Esophagus squamous epithelium (tissue), 5 donors: ENCODE data around the gene STEAP3. TPM values are rescaled to one million over a fixed set of nuclear protein-coding genes. Genes with fewer than 3 reads are reported as not detected.

Experiments used
- DNase-seq: peaks from one replicate; lab custom pipeline; 2025; lab: John Stamatoyannopoulos, UW
- H3K27ac ChIP-seq, 4 donors: fragments of 200-600 bp; sonication (generic); one replicate each; pipeline ENCODE4 v1.5.1; 2016 to 2019; ENCODE audit warnings: mild to moderate bottlenecking in 1 of 4
- H3K27me3 ChIP-seq, 4 donors: fragments of 200-600 bp; sonication (generic); 1 replicate in 3 of 4; 2 replicates in 1 of 4; pipeline versions ENCODE4 v1.5.1 to v1.6.0; 2017 to 2021; ENCODE audit warnings: antibody characterized with exemption in 1 of 4
- H3K36me3 ChIP-seq, 3 donors: fragments of 200-600 bp; sonication (generic); one replicate each; pipeline ENCODE4 v1.5.1; 2016 to 2019
- H3K4me1 ChIP-seq, 3 donors: fragments of 200-600 bp; sonication (generic); one replicate each; pipeline ENCODE4 v1.5.1; 2017 to 2019
- H3K4me3 ChIP-seq, 4 donors: fragments of 200-600 bp; sonication (generic); 1 replicate in 3 of 4; 2 replicates in 1 of 4; pipeline ENCODE4 v1.5.1; 2016 to 2019; ENCODE audit warnings: mild to moderate bottlenecking in 2 of 4, moderate library complexity in 1 of 4
- H3K9me3 ChIP-seq, 3 donors: fragments of 200-600 bp; sonication (generic); one replicate each; pipeline ENCODE4 v1.5.1; 2016 to 2019
- POLR2A ChIP-seq, 4 donors: fragments of 450-650 bp; IDR thresholded peaks; one replicate each; pipeline ENCODE4 v1.6.1; 2017; ENCODE audit warnings: antibody characterized with exemption in 4 of 4, mild to moderate bottlenecking in 4 of 4, moderate library complexity in 3 of 4
- WGBS, 2 donors: methylation state at CpG; one replicate each; pipeline ENCODE4 v1.1.5; 2018; 5-methylcytosine and 5-hydroxymethylcytosine counted together
- intact Hi-C: fragments of 100-400 bp; cut with DNase I; formaldehyde crosslinking; loops from one replicate; pipeline ENCODE4 v1.15.0; 2022
- total RNA-seq, 4 donors: library from RNA; depleted of rRNA; stranded (reverse); fragments of >200 nt; gene quantifications; one replicate each; pipeline ENCODE4 v1.1.0, GENCODE V29; 2016
- TF ChIP-seq, protein P1 (sequence below), 6 experiments: fragments of 450-650 bp in 4 of 6; fragments of 200-600 bp in 2 of 6; sonication (generic) in 2 of 6; IDR thresholded peaks; one replicate each; pipeline ENCODE4 v1.5.1; 2016 to 2019; ENCODE audit warnings: antibody characterized with exemption in 6 of 6, mild to moderate bottlenecking in 4 of 6, moderate library complexity in 4 of 6
- donor health status: DM: yes; HTN: yes; CAD: no.

Gene STEAP3
- total RNA-seq, 4 donors from 2014 or later: 18.1 to 28.8 (median 25.7) TPM

DNA sequence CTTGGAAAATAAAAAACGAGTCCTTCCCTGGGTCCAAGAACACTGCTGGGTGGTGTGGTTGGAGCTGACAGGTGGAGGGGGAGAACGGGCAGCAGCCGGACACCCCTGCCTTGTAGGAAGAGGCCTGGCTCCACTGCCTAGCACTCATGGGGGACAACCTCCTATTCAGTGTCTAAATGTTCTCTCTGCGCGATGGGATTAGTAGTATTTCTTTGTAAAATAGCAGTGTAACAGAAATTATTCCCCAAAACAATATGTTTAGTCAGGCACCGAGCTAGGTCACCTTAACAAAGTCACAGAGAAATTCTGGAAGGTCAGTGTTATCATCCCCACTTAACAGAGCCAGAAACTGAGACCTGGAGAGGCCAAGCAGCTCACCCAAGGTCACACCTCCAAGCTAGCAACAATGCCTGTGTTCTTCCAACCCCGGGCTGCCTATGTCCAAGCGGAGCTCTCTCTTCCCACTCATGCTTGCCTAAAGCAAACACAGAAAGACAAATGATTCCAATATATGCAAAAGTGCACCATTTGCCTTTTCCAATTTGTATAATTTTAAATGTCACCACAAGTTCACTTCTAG is 68.0 kb downstream of the STEAP3 start:
- no peaks in the 10 kb centered on the region for H3K9me3 ChIP-seq
- no peak for DNase-seq
- no peak overlapping the region for H3K4me3 ChIP-seq
- H3K36me3 ChIP-seq: peaks cover 0 to 8% (median 0%) of the 10 kb centered on the region in 3 donors
- TF ChIP-seq, protein P1, sequence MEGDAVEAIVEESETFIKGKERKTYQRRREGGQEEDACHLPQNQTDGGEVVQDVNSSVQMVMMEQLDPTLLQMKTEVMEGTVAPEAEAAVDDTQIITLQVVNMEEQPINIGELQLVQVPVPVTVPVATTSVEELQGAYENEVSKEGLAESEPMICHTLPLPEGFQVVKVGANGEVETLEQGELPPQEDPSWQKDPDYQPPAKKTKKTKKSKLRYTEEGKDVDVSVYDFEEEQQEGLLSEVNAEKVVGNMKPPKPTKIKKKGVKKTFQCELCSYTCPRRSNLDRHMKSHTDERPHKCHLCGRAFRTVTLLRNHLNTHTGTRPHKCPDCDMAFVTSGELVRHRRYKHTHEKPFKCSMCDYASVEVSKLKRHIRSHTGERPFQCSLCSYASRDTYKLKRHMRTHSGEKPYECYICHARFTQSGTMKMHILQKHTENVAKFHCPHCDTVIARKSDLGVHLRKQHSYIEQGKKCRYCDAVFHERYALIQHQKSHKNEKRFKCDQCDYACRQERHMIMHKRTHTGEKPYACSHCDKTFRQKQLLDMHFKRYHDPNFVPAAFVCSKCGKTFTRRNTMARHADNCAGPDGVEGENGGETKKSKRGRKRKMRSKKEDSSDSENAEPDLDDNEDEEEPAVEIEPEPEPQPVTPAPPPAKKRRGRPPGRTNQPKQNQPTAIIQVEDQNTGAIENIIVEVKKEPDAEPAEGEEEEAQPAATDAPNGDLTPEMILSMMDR (IDR thresholded peaks at IDR 0.05): no peak
- TF ChIP-seq POLR2A (IDR thresholded peaks at IDR 0.05): no peak
- no peaks in the 10 kb centered on the region for H3K27me3 ChIP-seq
- H3K4me1 ChIP-seq: peaks cover 0 to 17% (median 0%) of the 10 kb centered on the region in 3 donors
- no peak overlapping the region for H3K27ac ChIP-seq
- intact Hi-C loops: no loop called here
- 86 to 88% methylated on average over 8 of the region's 8 CpGs for WGBS, 2 donors

DNA sequence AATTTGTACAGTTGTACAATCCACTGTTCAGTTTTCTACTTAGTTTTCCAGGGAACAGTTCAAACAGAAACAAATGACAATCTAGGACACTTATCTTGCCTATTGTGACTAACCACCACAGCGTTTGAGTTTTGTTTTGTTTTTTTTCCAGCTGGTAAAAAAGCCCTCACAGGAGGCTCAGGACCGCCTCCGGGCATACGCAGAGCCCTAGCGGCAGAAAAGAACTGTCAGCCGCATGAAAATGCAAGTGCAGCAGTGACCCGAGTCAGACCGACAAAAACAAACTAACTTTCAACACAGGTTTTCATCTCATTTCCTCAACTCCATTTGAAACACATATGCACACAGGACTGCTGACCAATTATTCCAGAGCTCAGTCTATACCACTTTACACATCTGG is 68.6 kb downstream of the STEAP3 start:
- no peak for TF ChIP-seq POLR2A (IDR thresholded peaks at IDR 0.05)
- TF ChIP-seq, protein P1 (IDR thresholded peaks at IDR 0.05): peak in 1 of 6 experiments; percentile 10
- peak overlapping the region in 1 of 4 donors; percentile 11 for H3K27ac ChIP-seq
- 41 to 60% methylated on average over 8 of the region's 8 CpGs for WGBS, 2 donors
- H3K36me3 ChIP-seq: peaks cover 0 to 8% (median 0%) of the 10 kb centered on the region in 3 donors
- H3K4me1 ChIP-seq: peaks cover 0 to 17% (median 0%) of the 10 kb centered on the region in 3 donors
- intact Hi-C loops: no loop called here
- H3K4me3 ChIP-seq: no peak overlapping the region
- DNase-seq: no peak
- no peaks in the 10 kb centered on the region for H3K27me3 ChIP-seq
- H3K9me3 ChIP-seq: no peaks in the 10 kb centered on the region

DNA sequence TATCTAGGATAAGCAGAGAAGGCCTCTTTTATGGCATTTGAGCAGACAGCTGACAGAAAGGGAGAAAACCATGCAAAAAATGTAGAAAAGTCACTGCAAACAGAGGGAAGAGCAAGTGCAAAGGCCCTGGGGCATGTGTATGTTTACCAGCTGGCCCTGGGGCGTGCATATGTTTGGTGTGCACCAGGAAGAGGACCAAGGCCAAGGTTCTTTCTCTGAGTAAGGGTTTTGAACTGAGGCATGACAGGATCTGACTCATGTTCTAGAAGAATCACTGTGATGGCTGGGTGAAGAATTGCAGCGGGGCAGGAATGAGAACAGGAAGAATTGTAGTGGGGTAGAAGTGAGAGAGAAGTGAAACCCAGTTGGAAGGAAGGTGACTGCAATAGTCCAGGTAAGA is 69.6 kb downstream of the STEAP3 start:
- Histone ChIP-seq H3K9me3 (no peaks in the 10 kb centered on the region), H3K27me3 (no peaks in the 10 kb centered on the region), H3K36me3 (peaks cover 0 to 8% (median 0%) of the 10 kb centered on the region in 3 donors), H3K27ac (no peak overlapping the region), H3K4me1 (peaks cover 0 to 17% (median 0%) of the 10 kb centered on the region in 3 donors), H3K4me3 (no peak overlapping the region)
- no peak for TF ChIP-seq POLR2A (IDR thresholded peaks at IDR 0.05)
- TF ChIP-seq, protein P1 (IDR thresholded peaks at IDR 0.05): no peak
- 52 to 60% methylated on average over 2 of the region's 2 CpGs for WGBS, 2 donors
- intact Hi-C loops: no loop called here
- DNase-seq: no peak

DNA sequence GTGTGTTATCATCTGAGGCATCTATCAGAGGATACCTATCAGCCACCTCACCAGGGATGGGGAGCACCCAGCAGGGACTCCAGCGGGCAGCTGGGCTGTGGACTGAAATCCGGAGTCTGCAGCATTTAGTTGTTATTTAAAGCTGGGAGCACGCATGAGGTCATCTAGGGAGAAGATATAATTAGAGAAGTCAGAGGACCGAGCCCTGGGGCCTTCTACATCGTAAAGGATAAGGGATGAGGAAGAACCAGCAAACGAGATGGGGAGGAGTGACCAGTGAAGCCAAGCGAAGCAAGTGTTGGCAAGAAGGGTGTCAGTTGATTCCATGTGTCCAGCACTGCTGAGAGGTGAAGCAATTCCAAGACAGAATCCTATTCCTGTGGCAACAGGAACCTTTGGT is 70.3 kb downstream of the STEAP3 start:
- Histone ChIP-seq H3K36me3 (peaks cover 0 to 8% (median 0%) of the 10 kb centered on the region in 3 donors), H3K27ac (no peak overlapping the region), H3K4me1 (peaks cover 0 to 17% (median 0%) of the 10 kb centered on the region in 3 donors), H3K27me3 (no peaks in the 10 kb centered on the region), H3K9me3 (no peaks in the 10 kb centered on the region), H3K4me3 (no peak overlapping the region)
- intact Hi-C loops: no loop called here
- DNase-seq: no peak
- 73 to 86% methylated on average over 6 to 7 of the region's 7 CpGs for WGBS, 2 donors
- TF ChIP-seq, protein P1 (IDR thresholded peaks at IDR 0.05): no peak
- TF ChIP-seq POLR2A (IDR thresholded peaks at IDR 0.05): no peak

DNA sequence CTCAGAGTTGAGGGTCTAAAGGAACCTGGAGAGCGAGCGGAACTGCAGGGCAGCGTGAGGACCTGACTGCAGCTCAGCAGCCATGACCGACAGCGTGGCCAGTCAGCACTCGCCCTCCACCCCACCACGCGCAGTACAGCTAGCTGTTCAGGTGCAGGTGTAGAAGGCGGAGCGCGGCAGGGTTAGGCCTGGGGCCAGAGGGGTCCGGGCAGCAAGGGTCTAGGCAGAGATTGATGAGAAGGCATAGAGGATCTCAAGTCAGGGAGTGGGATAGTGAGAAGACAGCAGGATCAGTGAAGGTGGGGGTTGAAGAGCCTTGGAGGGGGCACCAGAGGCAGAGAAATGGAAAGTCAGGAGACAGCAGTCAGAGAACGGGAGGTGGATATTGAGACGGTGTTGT is 71.0 kb downstream of the STEAP3 start:
- Histone ChIP-seq H3K4me1 (peaks cover 0 to 17% (median 0%) of the 10 kb centered on the region in 3 donors), H3K4me3 (no peak overlapping the region), H3K9me3 (no peaks in the 10 kb centered on the region), H3K36me3 (peaks cover 0 to 8% (median 0%) of the 10 kb centered on the region in 3 donors), H3K27ac (no peak overlapping the region), H3K27me3 (no peaks in the 10 kb centered on the region)
- intact Hi-C loops: no loop called here
- no peak for TF ChIP-seq POLR2A (IDR thresholded peaks at IDR 0.05)
- TF ChIP-seq, protein P1 (IDR thresholded peaks at IDR 0.05): no peak
- no peak for DNase-seq
- WGBS, 2 donors: 84 to 90% methylated on average over 14 of the region's 14 CpGs
